Mesodermal cell (in vitro differentiated cells): Measurements from ENCODE around the gene FUNDC2.

ENCODE experiments used
- H3K27ac ChIP-seq: 2 replicates; pipeline ENCODE4 v1.7.0; 2013; ENCODE audit warnings: mild to moderate bottlenecking, low read depth, low read length, moderate library complexity; ENCODE audit not compliant: severe bottlenecking
- H3K36me3 ChIP-seq: 2 replicates; pipeline ENCODE4 v1.7.1; 2013; ENCODE audit warnings: mild to moderate bottlenecking, low read length, moderate library complexity; ENCODE audit not compliant: control insufficient read depth, insufficient read depth
- H3K4me1 ChIP-seq: one replicate; pipeline ENCODE4 v1.7.1; 2013; ENCODE audit warnings: mild to moderate bottlenecking, low read length; ENCODE audit not compliant: insufficient read depth, control insufficient read depth, poor library complexity, severe bottlenecking
- H3K4me3 ChIP-seq: 2 replicates; pipeline ENCODE4 v1.7.0; 2013; ENCODE audit warnings: low read length, control low read depth, mild to moderate bottlenecking; ENCODE audit not compliant: insufficient read depth, poor library complexity, severe bottlenecking; ENCODE audit errors: extremely low read depth
- H3K9me3 ChIP-seq: 2 replicates; pipeline ENCODE4 v1.7.1; 2013; ENCODE audit warnings: mild to moderate bottlenecking, low read length, moderate library complexity; ENCODE audit not compliant: control insufficient read depth
- WGBS, 2 experiments: methylation state at CpG; one replicate each; pipeline ENCODE4 v1.1.5; 2013; ENCODE audit warnings: missing lambda C conversion rate in 2 of 2; ENCODE audit not compliant: insufficient coverage in 2 of 2; 5-methylcytosine and 5-hydroxymethylcytosine counted together

Gene FUNDC2

GRCh38 chrX:155023907-155024833, 2.5 kb upstream of the FUNDC2 start:
- Histone ChIP-seq H3K27ac (no peak overlapping the region), H3K36me3 (no peaks in the 10 kb centered on the region), H3K4me3 (no peak overlapping the region), H3K4me1 (peaks cover 2% of the 10 kb centered on the region), H3K9me3 (no peaks in the 10 kb centered on the region)
- 100% methylated on average over 3 of the region's 6 CpGs; no CpG with 5 or more reads in 1 of the 2 experiments for WGBS, 2 experiments

- Histone ChIP-seq H3K9me3 (no peaks in the 10 kb centered on the region), H3K27ac (peak overlapping the region; percentile 97), H3K4me3 (peak overlapping the region; percentile 53), H3K4me1 (peaks cover 2% of the 10 kb centered on the region), H3K36me3 (no peaks in the 10 kb centered on the region)
- WGBS, 2 experiments: no CpG with 5 or more reads among the region's 16 CpGs
Measured at GRCh38 chrX:155026420-155026726, 271 bp upstream of the FUNDC2 start.

- H3K9me3 ChIP-seq: no peaks in the 10 kb centered on the region
- 0 to 10% methylated on average over 1 to 2 of the region's 14 CpGs for WGBS, 2 experiments
- H3K4me3 ChIP-seq: peak overlapping the region; percentile 53
- H3K4me1 ChIP-seq: peaks cover 2% of the 10 kb centered on the region
- no peaks in the 10 kb centered on the region for H3K36me3 ChIP-seq
- H3K27ac ChIP-seq: peak overlapping the region; percentile 97
Measured at GRCh38 chrX:155027509-155028066, 944 bp downstream of the FUNDC2 start.

- H3K4me1 ChIP-seq: no peaks in the 10 kb centered on the region
- no peak overlapping the region for H3K27ac ChIP-seq
- no peaks in the 10 kb centered on the region for H3K9me3 ChIP-seq
- H3K4me3 ChIP-seq: peak overlapping the region; percentile 53
- WGBS, 2 experiments: no CpG with 5 or more reads among the region's 3 CpGs
- H3K36me3 ChIP-seq: peaks cover under 1% of the 10 kb centered on the region
Measured at GRCh38 chrX:155028129-155028528, 1.5 kb downstream of the FUNDC2 start.

- peaks cover 6% of the 10 kb centered on the region for H3K36me3 ChIP-seq
- H3K9me3 ChIP-seq: no peaks in the 10 kb centered on the region
- H3K27ac ChIP-seq: no peak overlapping the region
- no peaks in the 10 kb centered on the region for H3K4me1 ChIP-seq
- no CpG with 5 or more reads among the region's 2 CpGs for WGBS, 2 experiments
- H3K4me3 ChIP-seq: no peak overlapping the region
Measured at GRCh38 chrX:155028877-155029291, 2.2 kb downstream of the FUNDC2 start.

GRCh38 chrX:155031657-155032056, 5.0 kb downstream of the FUNDC2 start:
- peaks cover 17% of the 10 kb centered on the region for H3K36me3 ChIP-seq
- no peak overlapping the region for H3K4me3 ChIP-seq
- WGBS, 2 experiments: no CpG with 5 or more reads among the region's 5 CpGs
- H3K27ac ChIP-seq: no peak overlapping the region
- no peaks in the 10 kb centered on the region for H3K9me3 ChIP-seq
- no peaks in the 10 kb centered on the region for H3K4me1 ChIP-seq

GRCh38 chrX:155035688-155036087, 9.0 kb downstream of the FUNDC2 start:
- no peaks in the 10 kb centered on the region for H3K4me1 ChIP-seq
- H3K9me3 ChIP-seq: no peaks in the 10 kb centered on the region
- no peak overlapping the region for H3K4me3 ChIP-seq
- no CpG with 5 or more reads among the region's 4 CpGs for WGBS, 2 experiments
- peaks cover 20% of the 10 kb centered on the region for H3K36me3 ChIP-seq
- no peak overlapping the region for H3K27ac ChIP-seq

- WGBS, 2 experiments: 80% methylated on average over 1 of the region's 6 CpGs; no CpG with 5 or more reads in 1 of the 2 experiments
- no peak overlapping the region for H3K4me3 ChIP-seq
- no peaks in the 10 kb centered on the region for H3K36me3 ChIP-seq
- no peaks in the 10 kb centered on the region for H3K9me3 ChIP-seq
- H3K27ac ChIP-seq: no peak overlapping the region
- no peaks in the 10 kb centered on the region for H3K4me1 ChIP-seq
Measured at GRCh38 chrX:155046129-155046810, 19.6 kb downstream of the FUNDC2 start.

- Histone ChIP-seq H3K36me3 (peaks cover 5% of the 10 kb centered on the region), H3K9me3 (no peaks in the 10 kb centered on the region), H3K4me1 (no peaks in the 10 kb centered on the region), H3K27ac (no peak overlapping the region), H3K4me3 (no peak overlapping the region)
- 85% methylated on average over 3 of the region's 5 CpGs; no CpG with 5 or more reads in 1 of the 2 experiments for WGBS, 2 experiments
Measured at GRCh38 chrX:155046811-155047528, 20.3 kb downstream of the FUNDC2 start.

GRCh38 chrX:155048977-155049619, 22.5 kb downstream of the FUNDC2 start:
- WGBS, 2 experiments: 51% methylated on average over 2 of the region's 9 CpGs; no CpG with 5 or more reads in 1 of the 2 experiments
- Histone ChIP-seq H3K4me3 (no peak overlapping the region), H3K36me3 (peaks cover 10% of the 10 kb centered on the region), H3K27ac (no peak overlapping the region), H3K4me1 (no peaks in the 10 kb centered on the region), H3K9me3 (no peaks in the 10 kb centered on the region)
